GM23338 (cell line): ENCODE data around the gene CTNNA2.

ENCODE experiments used
- CTCF ChIP-seq, 2 experiments: fragments of 200-600 bp in 1 of 2; sonication (generic) in 1 of 2; conservative IDR thresholded peaks; 2 replicates each; pipeline versions ENCODE4 v1.5.1 to v1.6.1; 2016 to 2017; ENCODE audit warnings: antibody characterized with exemption in 2 of 2, low read depth in 2 of 2, mild to moderate bottlenecking in 2 of 2, moderate library complexity in 1 of 2
- EZH2 ChIP-seq: fragments of 200-600 bp; sonication (generic); IDR thresholded peaks from one replicate; pipeline ENCODE4 v1.8.0; 2017; ENCODE audit warnings: antibody characterized with exemption, mild to moderate bottlenecking, low read depth; ENCODE audit not compliant: unreplicated experiment
- POLR2AphosphoS5 ChIP-seq: IDR thresholded peaks from 2 replicates; pipeline ENCODE4 v1.6.1; 2016; ENCODE audit warnings: antibody characterized with exemption, low read depth
- TF ChIP-seq, protein P1 (sequence below): IDR thresholded peaks from 2 replicates; pipeline ENCODE4 v1.6.1; 2016; ENCODE audit warnings: antibody characterized with exemption

GRCh38 chr2:79972661-79973060 is 459.8 kb downstream of the CTNNA2 start:
- TF ChIP-seq POLR2AphosphoS5 (no peak), CTCF (conservative IDR thresholded peaks at IDR 0.05; ENCODE audit: low read depth in 2 of 2) (no peak), EZH2 (no peak)
- TF ChIP-seq, protein P1, sequence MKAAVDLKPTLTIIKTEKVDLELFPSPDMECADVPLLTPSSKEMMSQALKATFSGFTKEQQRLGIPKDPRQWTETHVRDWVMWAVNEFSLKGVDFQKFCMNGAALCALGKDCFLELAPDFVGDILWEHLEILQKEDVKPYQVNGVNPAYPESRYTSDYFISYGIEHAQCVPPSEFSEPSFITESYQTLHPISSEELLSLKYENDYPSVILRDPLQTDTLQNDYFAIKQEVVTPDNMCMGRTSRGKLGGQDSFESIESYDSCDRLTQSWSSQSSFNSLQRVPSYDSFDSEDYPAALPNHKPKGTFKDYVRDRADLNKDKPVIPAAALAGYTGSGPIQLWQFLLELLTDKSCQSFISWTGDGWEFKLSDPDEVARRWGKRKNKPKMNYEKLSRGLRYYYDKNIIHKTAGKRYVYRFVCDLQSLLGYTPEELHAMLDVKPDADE, result no peak
